Osteoblast (primary cell): ENCODE data around the gene BZW2. TPM values are rescaled to one million over a fixed set of nuclear protein-coding genes. Genes with fewer than 3 reads are reported as not detected.

Experiments
- DNase-seq: peaks from one replicate; pipeline ENCODE4 v3.0.0; 2011; ENCODE audit warnings: low spot score, mixed read lengths; ENCODE audit not compliant: insufficient read length; ENCODE audit errors: missing footprints
- H2AFZ ChIP-seq: 2 replicates; pipeline ENCODE4 v1.6.0; 2011; ENCODE audit warnings: mild to moderate bottlenecking, low read length
- H3K27ac ChIP-seq: 2 replicates; pipeline ENCODE4 v1.5.1; 2011; ENCODE audit warnings: mild to moderate bottlenecking, low read depth, low read length, moderate library complexity
- H3K27me3 ChIP-seq: 2 replicates; pipeline ENCODE4 v1.6.0; 2012; ENCODE audit warnings: mild to moderate bottlenecking, control low read depth, inconsistent platforms, low read length, moderate library complexity; ENCODE audit not compliant: insufficient read depth
- H3K36me3 ChIP-seq: 2 replicates; pipeline ENCODE4 v1.5.1; 2011; ENCODE audit warnings: mild to moderate bottlenecking, low read length, control low read depth, moderate library complexity; ENCODE audit not compliant: insufficient read depth
- H3K4me1 ChIP-seq: 2 replicates; pipeline ENCODE4 v1.5.1; 2011; ENCODE audit warnings: mild to moderate bottlenecking, low read length, control low read depth, moderate library complexity; ENCODE audit not compliant: insufficient read depth
- H3K4me2 ChIP-seq: 2 replicates; pipeline ENCODE4 v1.6.0; 2011; ENCODE audit warnings: mild to moderate bottlenecking, low read length; ENCODE audit not compliant: insufficient read depth
- H3K4me3 ChIP-seq: fragments of 200-600 bp; sonication (generic); 3 replicates; pipeline ENCODE4 v1.5.1; 2012; ENCODE audit warnings: mild to moderate bottlenecking, low read length, inconsistent platforms; ENCODE audit not compliant: insufficient read depth
- H3K79me2 ChIP-seq: 2 replicates; pipeline ENCODE4 v1.6.0; 2012; ENCODE audit warnings: mild to moderate bottlenecking, low read length, control low read depth, inconsistent platforms; ENCODE audit not compliant: insufficient read depth
- H3K9me3 ChIP-seq: 2 replicates; pipeline ENCODE4 v1.5.1; 2011; ENCODE audit warnings: low read depth, low read length, control low read depth
- H4K20me1 ChIP-seq: 2 replicates; pipeline ENCODE4 v1.6.0; 2012; ENCODE audit warnings: mild to moderate bottlenecking, low read length, control low read depth; ENCODE audit not compliant: insufficient read depth
- total RNA-seq: library from RNA; depleted of rRNA; stranded (reverse); fragments of >200 nt; gene quantifications from 2 replicates; pipeline ENCODE4 v1.2.3, GENCODE V29; 2012
- TF ChIP-seq, protein P1 (sequence below): IDR thresholded peaks from 2 replicates; pipeline ENCODE4 v1.5.1; 2011; ENCODE audit warnings: mild to moderate bottlenecking, low read depth, low read length, moderate library complexity; ENCODE audit errors: extremely low read depth

BZW2 gene
- total RNA-seq, 1 donor: 52.8 TPM

DNA sequence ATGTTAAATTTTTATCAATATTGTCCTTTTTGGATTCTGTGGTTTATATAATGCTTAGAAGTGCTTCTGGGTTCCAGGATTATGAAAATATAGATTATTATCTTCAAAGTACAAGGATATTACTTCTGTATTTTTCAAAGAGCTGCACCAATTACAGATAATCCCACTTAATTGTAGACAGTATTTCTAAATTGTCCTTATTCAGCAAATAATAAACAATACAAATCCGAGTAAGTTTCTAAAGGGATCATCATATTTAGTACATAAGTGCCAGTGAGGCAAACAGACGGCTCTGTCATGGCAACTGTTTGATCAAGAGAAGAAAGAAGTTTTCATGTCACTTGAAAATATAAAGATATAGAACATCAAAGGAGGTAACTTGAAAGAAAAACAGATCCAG is 19.6 kb upstream of the BZW2 start:
- Histone ChIP-seq H3K27me3 (no peaks in the 10 kb centered on the region), H3K36me3 (peaks cover 31% of the 10 kb centered on the region), H4K20me1 (no peaks in the 10 kb centered on the region), H3K9me3 (no peaks in the 10 kb centered on the region), H3K27ac (no peak overlapping the region), H3K4me1 (no peaks in the 10 kb centered on the region), H3K4me3 (no peak overlapping the region), H2AFZ (no peak overlapping the region), H3K4me2 (no peak overlapping the region), H3K79me2 (peaks cover 10% of the 10 kb centered on the region)
- TF ChIP-seq, protein P1, sequence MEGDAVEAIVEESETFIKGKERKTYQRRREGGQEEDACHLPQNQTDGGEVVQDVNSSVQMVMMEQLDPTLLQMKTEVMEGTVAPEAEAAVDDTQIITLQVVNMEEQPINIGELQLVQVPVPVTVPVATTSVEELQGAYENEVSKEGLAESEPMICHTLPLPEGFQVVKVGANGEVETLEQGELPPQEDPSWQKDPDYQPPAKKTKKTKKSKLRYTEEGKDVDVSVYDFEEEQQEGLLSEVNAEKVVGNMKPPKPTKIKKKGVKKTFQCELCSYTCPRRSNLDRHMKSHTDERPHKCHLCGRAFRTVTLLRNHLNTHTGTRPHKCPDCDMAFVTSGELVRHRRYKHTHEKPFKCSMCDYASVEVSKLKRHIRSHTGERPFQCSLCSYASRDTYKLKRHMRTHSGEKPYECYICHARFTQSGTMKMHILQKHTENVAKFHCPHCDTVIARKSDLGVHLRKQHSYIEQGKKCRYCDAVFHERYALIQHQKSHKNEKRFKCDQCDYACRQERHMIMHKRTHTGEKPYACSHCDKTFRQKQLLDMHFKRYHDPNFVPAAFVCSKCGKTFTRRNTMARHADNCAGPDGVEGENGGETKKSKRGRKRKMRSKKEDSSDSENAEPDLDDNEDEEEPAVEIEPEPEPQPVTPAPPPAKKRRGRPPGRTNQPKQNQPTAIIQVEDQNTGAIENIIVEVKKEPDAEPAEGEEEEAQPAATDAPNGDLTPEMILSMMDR: no peak
- DNase-seq: no peak

DNA sequence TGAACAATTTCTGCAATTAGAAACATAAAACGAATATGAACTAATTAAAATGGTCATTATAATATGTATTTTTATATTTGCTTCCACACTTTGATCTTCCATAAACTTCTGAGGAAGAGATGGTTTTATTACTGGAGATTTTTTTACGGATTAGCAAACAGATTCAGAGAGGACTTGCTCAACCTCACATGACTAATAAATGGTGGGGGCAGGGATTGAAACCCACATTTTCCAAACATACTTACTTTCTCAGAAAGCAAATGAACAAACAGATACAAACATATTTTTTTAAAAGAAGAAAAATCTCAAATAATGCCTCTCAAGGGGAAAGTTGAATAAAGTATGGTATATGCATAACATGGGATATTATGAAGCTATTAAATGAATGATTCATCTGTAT is 18.7 kb upstream of the BZW2 start:
- Histone ChIP-seq H3K4me2 (no peak overlapping the region), H3K9me3 (no peaks in the 10 kb centered on the region), H2AFZ (no peak overlapping the region), H3K27ac (no peak overlapping the region), H3K79me2 (peaks cover 10% of the 10 kb centered on the region), H3K4me3 (no peak overlapping the region), H4K20me1 (no peaks in the 10 kb centered on the region), H3K36me3 (peaks cover 27% of the 10 kb centered on the region), H3K27me3 (no peaks in the 10 kb centered on the region), H3K4me1 (no peaks in the 10 kb centered on the region)
- TF ChIP-seq, protein P1: no peak
- DNase-seq: no peak

DNA sequence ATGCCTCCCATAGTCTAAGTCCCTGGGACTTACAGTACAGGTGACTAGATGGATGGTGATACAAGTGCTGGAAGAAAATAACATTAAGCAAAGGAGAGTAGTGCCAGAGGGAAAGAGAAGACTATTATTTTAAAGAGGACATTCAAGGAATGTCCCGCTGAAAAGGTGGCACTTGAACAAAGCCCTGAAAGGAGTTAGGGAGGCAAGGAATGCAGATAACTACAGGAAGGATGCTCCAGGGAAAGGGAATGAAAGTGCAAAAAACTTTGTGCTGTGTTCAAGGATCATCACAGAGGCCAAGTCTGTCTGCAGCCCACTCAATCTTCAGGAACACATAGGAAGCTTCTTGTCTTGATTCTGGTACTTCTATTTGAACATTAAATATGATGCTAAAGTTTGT is 15.3 kb upstream of the BZW2 start:
- Histone ChIP-seq H3K4me3 (no peak overlapping the region), H4K20me1 (no peaks in the 10 kb centered on the region), H3K27ac (no peak overlapping the region), H3K4me2 (no peak overlapping the region), H3K27me3 (no peaks in the 10 kb centered on the region), H3K9me3 (no peaks in the 10 kb centered on the region), H2AFZ (no peak overlapping the region), H3K4me1 (no peaks in the 10 kb centered on the region), H3K36me3 (peaks cover 14% of the 10 kb centered on the region), H3K79me2 (peaks cover 10% of the 10 kb centered on the region)
- DNase-seq: no peak
- TF ChIP-seq, protein P1: no peak

DNA sequence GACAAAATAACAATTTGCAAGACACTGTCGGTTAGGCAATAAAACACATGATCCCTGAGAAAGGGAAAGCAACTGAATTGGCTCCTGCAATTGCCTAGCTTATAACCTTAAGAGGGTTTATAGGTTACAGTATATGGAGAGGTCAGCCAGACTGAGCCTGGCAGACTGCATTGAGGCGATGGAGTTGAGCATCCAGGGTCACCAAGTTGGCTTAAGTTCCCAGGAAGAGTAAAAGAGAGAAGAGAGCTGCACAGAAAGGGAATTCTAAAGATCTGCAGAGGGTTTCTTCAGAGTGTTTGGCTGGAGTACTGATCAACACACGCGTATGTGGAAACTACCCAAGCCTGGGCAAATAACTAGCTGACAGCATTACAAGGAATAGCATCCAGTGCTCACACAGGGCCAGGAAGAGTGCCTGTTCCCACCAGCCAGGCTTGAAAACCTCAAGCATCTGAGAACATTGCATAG is 11.7 kb upstream of the BZW2 start:
- Histone ChIP-seq H3K27me3 (no peaks in the 10 kb centered on the region), H3K4me1 (peaks cover 9% of the 10 kb centered on the region), H3K4me2 (no peak overlapping the region), H4K20me1 (no peaks in the 10 kb centered on the region), H3K4me3 (no peak overlapping the region), H3K36me3 (peaks cover 15% of the 10 kb centered on the region), H3K9me3 (no peaks in the 10 kb centered on the region), H3K27ac (no peak overlapping the region), H2AFZ (peak overlapping the region; percentile 5), H3K79me2 (peaks cover 25% of the 10 kb centered on the region)
- TF ChIP-seq, protein P1: no peak
- no peak for DNase-seq
